ENCODE measurements around the gene TMC6.

Gene TMC6

DNA sequence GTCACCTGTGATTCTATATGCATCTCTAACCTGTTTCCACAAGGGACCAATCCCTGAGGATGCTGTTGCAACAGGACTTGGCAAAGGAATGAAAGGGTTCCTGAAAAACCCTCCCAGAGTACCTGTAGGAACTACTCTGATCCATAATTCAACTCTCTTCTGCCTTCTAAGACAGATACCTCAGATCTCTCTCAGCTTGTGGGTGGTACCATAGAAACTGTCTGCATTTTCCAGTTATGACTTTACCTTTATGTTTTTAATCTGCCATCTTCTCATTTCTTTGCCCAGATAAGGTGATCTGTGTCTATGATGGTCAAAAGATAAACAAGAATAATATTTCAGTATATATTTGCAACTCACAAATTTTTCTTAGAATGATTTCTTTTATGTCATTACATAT is 65.1 kb downstream of the TMC6 start:
- no peak for DNase-seq

- DNase-seq: no peak
Observed at GRCh38 chr17:78062596-78062995, 66.0 kb downstream of the TMC6 start.

Measured in NCI-H1436 (cell line).